BE2C (cell line): ENCODE data around the gene RAB31.
"Not testable (repeated sequence)": the region's sequence is repeated elsewhere in the genome, so short reads cannot be mapped to it uniquely, and the experiment has no call there.

Source experiments
- DNase-seq: peaks from one replicate; pipeline ENCODE4 v3.0.0-alpha.2; 2020
- H3K27me3 ChIP-seq: fragments of 250-450 bp; sonication (Bioruptor Pico); 2 replicates; pipeline ENCODE4 v1.5.1; 2020; ENCODE audit warnings: mild to moderate bottlenecking
- H3K36me3 ChIP-seq: fragments of 250-450 bp; sonication (Bioruptor Pico); 2 replicates; pipeline ENCODE4 v1.5.1; 2020; ENCODE audit warnings: mild to moderate bottlenecking
- H3K4me1 ChIP-seq: fragments of 250-450 bp; sonication (Bioruptor Pico); 2 replicates; pipeline ENCODE4 v1.5.1; 2020
- H3K4me3 ChIP-seq: 2 replicates; pipeline ENCODE4 v1.5.1; 2011; ENCODE audit warnings: low read depth, low read length
- H3K9me3 ChIP-seq: fragments of 250-450 bp; sonication (Bioruptor Pico); 2 replicates; pipeline ENCODE4 v1.5.1; 2020
- TF ChIP-seq, protein P1 (sequence below): IDR thresholded peaks from 2 replicates; pipeline ENCODE4 v1.5.1; 2012; ENCODE audit warnings: mild to moderate bottlenecking, low read depth, low read length

RAB31 gene

DNA sequence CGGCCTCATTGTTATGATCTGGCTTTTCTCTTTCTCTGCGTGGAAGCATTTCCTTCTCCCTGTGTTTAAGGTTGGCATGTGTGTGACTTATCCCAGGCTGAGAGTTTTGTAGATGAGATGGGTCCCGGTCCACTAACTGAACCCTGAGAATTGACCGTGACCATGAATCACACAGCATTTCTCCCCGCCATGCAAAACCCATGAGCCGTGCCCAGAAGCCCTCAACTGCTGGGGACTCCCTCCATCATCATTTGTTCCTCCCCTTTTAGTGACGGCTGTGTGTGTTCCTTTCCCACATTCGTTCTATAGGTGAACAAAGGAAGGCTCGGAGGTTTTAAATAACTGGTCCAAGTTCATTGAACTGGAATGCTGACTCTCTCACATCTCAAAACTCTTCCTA is 147.6 kb downstream of the RAB31 start:
- H3K27me3 ChIP-seq = no peaks in the 10 kb centered on the region
- no peaks in the 10 kb centered on the region for H3K36me3 ChIP-seq

DNA sequence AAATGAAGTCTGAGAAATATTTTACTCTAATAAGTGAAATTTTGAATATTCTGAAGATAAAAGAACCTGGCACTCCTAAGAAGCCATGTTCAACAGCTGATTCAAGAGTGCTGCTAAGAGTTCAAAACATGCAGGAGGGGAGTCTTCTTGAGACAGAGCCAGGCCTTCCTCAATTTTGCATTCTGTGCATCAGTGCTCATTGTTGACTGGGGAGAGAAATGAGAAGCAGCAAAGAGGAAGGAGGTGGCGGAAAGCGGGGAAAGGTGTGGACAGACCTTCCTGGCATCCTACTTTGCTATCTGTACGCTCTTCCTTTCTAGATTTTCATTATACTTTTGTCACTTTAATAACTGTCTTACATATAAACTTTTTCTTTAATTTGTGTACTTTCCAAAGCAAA is 148.0 kb downstream of the RAB31 start:
- H3K4me1 ChIP-seq = no peaks in the 10 kb centered on the region
- H3K4me3 ChIP-seq = no peak overlapping the region
- no peaks in the 10 kb centered on the region for H3K36me3 ChIP-seq
- no peak for DNase-seq
- no peaks in the 10 kb centered on the region for H3K9me3 ChIP-seq
- no peaks in the 10 kb centered on the region for H3K27me3 ChIP-seq
- TF ChIP-seq, protein P1, sequence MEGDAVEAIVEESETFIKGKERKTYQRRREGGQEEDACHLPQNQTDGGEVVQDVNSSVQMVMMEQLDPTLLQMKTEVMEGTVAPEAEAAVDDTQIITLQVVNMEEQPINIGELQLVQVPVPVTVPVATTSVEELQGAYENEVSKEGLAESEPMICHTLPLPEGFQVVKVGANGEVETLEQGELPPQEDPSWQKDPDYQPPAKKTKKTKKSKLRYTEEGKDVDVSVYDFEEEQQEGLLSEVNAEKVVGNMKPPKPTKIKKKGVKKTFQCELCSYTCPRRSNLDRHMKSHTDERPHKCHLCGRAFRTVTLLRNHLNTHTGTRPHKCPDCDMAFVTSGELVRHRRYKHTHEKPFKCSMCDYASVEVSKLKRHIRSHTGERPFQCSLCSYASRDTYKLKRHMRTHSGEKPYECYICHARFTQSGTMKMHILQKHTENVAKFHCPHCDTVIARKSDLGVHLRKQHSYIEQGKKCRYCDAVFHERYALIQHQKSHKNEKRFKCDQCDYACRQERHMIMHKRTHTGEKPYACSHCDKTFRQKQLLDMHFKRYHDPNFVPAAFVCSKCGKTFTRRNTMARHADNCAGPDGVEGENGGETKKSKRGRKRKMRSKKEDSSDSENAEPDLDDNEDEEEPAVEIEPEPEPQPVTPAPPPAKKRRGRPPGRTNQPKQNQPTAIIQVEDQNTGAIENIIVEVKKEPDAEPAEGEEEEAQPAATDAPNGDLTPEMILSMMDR = no peak

More for the DNA sequence above, 147.6 kb downstream of the RAB31 start:
- Histone ChIP-seq H3K9me3 (no peaks in the 10 kb centered on the region), H3K4me1 (no peaks in the 10 kb centered on the region), H3K4me3 (no peak overlapping the region)
- DNase-seq = no peak
- TF ChIP-seq, protein P1 = no peak

DNA sequence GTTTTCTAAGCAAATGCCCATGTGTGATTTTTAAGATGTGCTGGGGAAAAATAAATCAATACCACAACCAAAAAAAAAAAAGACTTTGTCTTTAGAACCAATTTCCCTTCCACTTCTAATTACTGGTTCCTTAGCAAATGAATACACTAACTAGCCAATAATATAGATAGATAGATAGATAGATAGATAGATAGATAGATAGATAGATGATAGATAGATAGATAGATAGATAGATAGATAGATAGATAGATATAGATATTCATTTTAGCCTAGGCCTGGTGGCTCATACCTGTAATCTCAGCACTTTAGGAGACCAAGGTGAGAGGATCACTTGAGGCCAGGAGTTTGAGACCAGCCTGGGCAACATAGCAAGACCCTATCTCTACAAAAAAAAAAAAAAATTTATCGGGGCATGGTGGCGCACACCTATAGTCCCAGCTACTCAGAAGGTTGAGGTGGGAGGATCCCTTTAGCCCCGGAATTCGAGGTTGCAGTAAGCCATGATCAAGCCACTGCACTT is 149.4 kb downstream of the RAB31 start:
- H3K27me3 ChIP-seq, H3K9me3 ChIP-seq, H3K4me3 ChIP-seq, H3K36me3 ChIP-seq, DNase-seq, H3K4me1 ChIP-seq: not testable (repeated sequence)

DNA sequence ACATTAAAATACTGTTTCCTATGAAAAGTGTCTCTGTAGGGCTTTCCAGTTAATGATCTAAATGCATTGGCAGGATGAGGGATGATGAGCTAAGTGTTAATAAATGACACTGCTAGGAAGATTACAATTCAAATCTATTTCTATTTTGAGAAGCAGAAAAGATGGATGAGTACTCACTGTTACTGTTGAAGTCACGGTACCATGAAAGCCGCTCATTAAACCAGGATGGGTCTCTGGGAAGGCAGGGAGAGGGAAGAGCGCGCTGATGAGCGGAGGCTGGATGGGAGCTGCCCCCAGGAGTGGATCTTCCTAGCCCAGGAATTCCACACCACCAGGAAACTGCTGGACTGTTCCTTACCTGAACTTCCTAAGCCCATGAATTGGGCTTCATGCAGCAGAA is 150.5 kb downstream of the RAB31 start:
- Histone ChIP-seq H3K4me1 (no peaks in the 10 kb centered on the region), H3K36me3 (no peaks in the 10 kb centered on the region), H3K9me3 (no peaks in the 10 kb centered on the region), H3K27me3 (no peaks in the 10 kb centered on the region), H3K4me3 (no peak overlapping the region)
- no peak for DNase-seq
- TF ChIP-seq, protein P1 = no peak

DNA sequence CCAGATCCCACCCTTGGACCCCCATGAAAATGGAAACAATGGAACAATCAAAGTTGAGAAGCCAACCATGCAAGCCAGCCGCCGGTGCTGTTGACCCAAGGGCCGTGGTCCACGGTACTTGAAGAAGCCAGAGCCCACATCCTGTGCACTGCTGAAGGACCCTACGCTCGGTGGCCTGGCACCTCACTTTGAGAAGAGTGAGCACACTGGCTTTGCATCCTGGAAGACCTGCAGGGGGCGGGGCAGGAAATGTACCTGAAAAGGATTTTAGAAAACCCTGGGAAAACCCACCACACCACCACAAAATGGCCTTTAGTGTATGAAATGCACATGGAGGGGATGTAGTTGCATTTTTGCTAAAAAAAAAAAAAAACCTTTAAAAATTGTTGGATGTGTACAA is 151.1 kb downstream of the RAB31 start:
- H3K4me3 ChIP-seq = no peak overlapping the region

DNA sequence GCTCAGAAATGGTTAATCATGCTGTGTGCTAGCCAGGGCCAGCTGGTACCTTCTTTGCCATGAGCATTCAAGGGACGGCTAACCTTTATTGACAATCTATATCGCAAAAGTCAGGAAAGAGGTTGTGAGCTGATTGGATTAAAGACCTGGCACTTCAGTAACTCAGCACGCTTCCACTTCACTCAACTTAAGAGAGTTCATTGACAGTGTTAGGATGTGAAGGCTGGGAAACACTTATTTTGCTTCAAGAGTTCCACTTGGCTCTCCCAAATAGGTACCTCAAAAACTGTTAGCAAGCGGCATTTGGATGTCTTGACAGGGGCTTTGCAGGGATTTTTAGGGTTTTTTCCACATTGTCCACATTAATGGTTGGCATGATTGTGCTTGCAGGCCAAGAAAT is 152.6 kb downstream of the RAB31 start:
- Histone ChIP-seq H3K4me3 (no peak overlapping the region), H3K9me3 (no peaks in the 10 kb centered on the region), H3K4me1 (no peaks in the 10 kb centered on the region), H3K36me3 (no peaks in the 10 kb centered on the region), H3K27me3 (no peaks in the 10 kb centered on the region)
- DNase-seq = no peak
- TF ChIP-seq, protein P1 = no peak

More for the DNA sequence above, 151.1 kb downstream of the RAB31 start:
- H3K9me3 ChIP-seq = no peaks in the 10 kb centered on the region
- no peak for DNase-seq
- no peaks in the 10 kb centered on the region for H3K4me1 ChIP-seq
- H3K27me3 ChIP-seq = no peaks in the 10 kb centered on the region
- H3K36me3 ChIP-seq = no peaks in the 10 kb centered on the region
- TF ChIP-seq, protein P1 = no peak

DNA sequence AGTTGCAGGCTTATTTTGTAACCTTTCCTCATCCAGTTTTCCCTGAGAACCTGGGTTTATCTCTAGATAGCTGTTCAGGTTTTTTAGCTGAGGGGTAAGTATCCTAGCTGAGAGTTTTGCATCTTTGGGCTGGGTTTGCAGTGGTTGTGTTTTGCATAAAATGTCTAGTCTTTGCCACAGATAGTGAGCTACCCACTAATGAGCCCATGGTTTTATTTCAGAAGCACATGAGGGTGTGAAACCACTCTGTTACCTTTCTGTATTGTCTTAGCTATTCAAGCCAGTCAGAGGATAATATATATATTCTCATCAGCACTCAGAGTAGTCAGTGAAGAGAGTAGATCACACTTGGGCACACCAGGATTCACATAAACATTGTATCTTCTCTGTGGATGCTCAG is 153.1 kb downstream of the RAB31 start:
- Histone ChIP-seq H3K4me3 (no peak overlapping the region), H3K36me3 (no peaks in the 10 kb centered on the region), H3K4me1 (no peaks in the 10 kb centered on the region), H3K27me3 (no peaks in the 10 kb centered on the region), H3K9me3 (no peaks in the 10 kb centered on the region)
- TF ChIP-seq, protein P1 = no peak
- no peak for DNase-seq
